Limb (tissue), 2 donors: Measurements from ENCODE around the gene LHFPL3.
"Not testable (repeated sequence)": the region's sequence is repeated elsewhere in the genome, so short reads cannot be mapped to it uniquely, and the experiment has no call there.

Source experiments
- DNase-seq, 2 donors: peaks; one replicate each; pipeline ENCODE4 v3.0.0-alpha.2; 2016; ENCODE audit errors: extremely low spot score in 2 of 2

LHFPL3 gene

DNA sequence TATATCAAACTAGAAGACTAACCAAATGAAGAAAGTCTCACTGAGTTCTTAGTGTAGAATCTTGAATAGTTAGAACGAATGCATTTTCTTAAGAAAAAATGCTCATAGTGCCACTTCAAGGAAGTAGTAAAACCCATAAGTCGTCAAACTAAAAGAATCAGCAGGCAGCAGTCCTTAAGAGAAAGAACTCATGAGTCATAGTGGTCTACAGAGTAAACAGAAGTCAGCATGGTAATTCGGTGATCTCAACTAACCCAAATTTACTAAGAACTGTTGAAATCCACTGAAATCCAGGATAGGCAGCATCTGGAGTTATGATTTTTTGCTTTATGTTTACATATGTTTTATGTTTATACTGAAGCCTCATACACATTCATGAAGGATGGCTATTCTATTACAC lies 256.2 kb downstream of the LHFPL3 start:
- DNase-seq = no peak

DNA sequence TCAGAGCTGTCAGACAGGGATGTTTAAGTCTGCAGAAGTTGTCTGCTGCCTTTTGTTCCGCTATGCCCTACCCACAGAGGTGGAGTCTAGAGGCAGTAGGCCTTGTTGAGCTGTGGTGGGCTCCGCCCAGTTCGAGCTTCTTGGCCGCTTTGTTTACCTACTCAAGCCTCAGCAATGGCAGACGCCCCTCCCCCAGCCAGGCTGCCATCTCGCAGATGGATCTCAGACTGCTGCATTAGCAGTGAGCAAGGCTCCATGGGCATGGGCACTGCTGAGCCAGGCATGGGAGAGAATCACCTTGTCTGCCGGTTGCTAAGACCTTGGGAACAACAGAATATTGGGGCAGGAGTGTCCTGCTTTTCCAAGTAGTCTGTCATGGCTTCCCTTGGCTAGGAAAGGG lies 267.2 kb downstream of the LHFPL3 start:
- DNase-seq = not testable (repeated sequence)

DNA sequence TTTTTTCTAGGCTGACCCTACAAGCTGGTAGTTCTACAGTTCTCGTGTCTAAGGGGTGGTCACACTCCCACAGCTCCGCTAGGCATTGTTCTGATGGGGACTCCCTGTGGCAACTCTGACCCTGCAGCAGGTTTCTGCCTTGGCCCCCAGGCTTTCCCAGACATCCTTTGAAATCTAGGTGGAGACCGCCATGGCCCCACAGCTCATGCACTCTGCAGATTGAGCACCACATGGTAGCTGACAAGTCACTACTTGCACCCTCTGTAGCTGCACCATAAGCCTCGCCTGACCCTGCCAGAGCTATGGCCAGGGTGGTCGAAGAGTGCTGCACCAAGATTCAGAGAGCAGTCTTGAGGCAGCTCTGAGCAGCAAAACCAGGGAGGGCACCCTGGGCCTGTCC lies 275.6 kb downstream of the LHFPL3 start:
- DNase-seq = no peak

DNA sequence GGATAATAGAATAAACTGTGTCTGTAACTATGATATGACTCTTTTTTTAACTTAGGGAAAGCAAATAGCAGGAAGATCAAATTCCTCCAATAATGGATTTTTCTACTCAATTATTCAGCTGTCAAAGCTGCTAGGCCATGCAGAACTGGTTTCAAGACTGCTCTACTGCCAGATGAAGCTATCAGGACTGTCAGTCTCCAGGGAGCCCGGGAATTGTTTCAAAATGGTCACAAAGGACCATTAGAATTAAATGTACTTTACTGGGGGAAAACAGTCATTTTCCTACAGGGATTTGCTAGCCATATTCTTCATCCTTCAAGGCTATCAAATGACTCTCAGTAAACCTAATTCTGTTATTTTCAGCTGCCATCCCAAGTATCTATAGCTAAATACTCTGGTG lies 276.3 kb downstream of the LHFPL3 start:
- no peak for DNase-seq

DNA sequence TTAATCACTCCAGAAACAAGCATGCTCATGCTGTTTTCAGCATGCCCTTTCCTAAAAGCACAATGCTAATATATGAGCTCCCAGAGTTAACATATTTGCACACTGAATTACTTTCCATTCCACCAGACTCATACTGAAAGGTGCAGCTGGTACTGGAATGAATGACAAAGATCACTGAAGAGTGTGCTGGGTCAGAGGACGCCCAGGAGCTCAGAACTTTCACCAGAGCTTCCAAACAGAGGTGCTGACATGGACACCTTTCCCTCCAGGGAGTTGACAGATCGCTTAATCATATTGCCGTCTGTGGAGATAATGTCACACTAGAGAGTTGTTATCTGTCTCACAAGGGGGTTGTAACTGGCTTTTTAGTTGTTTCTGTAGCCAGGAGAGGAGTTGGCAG lies 292.9 kb downstream of the LHFPL3 start:
- DNase-seq = no peak

DNA sequence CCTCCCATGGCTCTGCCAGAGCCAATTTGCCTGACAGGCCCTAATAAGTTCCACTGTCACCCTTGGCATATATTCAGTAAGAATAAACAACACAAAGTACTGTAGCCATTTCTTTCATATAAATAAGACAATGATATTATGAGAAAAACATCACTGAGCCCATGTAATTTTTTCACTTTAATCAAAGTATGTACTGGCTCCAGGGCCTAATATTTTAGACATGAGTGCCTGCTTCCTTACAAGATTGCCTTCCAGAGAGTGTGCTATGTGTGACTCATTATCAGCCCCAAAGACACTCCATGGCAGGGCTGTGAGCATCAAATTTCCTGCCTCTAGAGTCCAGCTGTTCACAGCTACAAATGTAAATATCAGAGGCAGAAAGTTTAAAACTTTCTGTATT lies 297.6 kb downstream of the LHFPL3 start:
- no peak for DNase-seq

DNA sequence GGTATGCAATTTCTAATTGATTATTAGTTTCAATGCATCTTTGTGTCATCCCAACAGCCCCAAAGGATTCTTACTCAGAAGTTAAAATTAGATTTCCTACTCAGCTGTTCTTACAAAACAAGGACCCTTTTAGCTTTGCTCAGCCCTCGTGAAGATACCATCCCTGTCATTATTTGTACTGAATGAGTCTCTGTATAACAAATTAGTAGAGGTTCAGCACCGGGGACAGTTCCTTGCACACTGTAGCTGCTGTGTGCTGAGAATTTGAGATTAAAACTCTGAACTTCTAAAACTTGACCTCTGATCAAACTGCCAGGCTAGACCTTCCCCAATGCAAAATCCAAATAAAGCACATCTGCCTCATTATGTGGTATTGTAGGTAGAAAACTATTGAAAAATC lies 299.1 kb downstream of the LHFPL3 start:
- peak; percentile 34 to 62 for DNase-seq

DNA sequence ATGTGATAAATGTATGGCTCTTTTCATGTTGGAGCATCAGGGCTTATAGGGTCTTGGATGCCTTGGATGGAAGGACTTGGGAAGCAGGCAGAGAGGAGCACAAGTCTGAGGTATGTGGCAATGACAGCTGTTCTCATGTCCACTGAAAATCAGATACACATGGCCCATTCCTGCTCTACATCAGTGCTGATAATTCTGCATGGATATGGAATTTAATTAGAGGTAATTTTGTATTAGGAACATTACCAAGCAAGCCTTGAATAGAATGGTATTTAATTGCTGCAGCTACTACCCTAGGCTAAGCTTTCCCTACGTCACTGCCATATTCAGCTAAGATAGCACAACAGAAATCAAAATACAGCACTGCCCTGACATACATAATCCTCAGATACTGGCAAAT lies 299.6 kb downstream of the LHFPL3 start:
- no peak for DNase-seq

DNA sequence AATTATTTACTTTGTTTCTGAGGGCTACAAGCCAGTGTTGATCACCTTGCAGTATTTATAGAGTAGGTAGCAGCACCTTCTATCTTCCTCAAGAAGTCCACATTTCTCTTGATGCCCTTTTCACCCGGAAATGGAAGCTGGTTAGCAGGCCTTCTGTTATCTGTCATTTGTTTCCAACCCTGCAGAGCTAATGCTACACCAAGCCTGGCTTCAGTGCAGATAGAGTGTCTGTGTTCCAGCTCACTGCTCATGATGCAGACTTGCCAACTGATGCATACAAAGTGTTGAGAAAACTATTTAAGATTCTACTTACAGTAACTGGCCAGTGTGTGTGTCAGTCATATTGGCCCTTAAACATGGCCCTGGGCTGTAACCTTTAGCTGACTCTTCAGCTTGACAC lies 301.0 kb downstream of the LHFPL3 start:
- no peak for DNase-seq

DNA sequence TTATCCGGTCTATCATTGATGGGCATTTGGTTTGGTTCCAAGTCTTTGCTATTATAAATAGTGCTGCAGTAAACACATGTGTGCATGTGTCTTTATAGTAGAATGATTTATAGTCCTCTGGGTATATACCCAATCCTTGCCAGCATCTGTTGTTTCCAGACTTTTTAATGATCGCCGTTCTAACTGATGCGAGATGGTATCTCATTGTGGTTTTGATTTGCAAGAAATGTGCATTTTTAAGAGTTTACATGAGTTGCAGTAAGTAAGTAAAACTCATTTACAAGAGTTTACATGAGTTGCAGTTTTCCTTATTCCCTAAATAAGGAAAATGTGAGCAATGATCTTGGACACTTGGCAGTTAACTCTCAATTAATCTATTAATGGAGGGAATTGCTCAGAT lies 312.1 kb downstream of the LHFPL3 start:
- DNase-seq = no peak

DNA sequence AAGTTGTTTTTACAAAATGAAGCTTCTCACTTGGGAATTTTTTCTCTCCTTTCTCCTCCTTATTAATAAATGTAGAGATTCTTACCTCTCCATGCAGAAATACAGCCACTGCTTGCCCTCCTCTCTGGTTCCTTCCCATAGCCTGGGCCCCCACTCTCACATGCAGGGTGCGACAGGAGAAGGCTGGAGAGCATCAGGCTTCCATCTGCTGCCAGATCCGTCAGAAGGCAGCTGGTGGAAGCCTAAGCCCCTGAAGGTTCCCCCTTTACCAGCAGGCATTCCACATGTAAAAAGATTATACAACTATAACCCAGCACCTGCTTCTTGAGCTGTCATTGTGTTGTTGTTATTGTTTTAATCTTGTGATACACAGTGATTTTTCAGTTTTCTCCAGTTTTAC lies 314.2 kb downstream of the LHFPL3 start:
- no peak for DNase-seq

DNA sequence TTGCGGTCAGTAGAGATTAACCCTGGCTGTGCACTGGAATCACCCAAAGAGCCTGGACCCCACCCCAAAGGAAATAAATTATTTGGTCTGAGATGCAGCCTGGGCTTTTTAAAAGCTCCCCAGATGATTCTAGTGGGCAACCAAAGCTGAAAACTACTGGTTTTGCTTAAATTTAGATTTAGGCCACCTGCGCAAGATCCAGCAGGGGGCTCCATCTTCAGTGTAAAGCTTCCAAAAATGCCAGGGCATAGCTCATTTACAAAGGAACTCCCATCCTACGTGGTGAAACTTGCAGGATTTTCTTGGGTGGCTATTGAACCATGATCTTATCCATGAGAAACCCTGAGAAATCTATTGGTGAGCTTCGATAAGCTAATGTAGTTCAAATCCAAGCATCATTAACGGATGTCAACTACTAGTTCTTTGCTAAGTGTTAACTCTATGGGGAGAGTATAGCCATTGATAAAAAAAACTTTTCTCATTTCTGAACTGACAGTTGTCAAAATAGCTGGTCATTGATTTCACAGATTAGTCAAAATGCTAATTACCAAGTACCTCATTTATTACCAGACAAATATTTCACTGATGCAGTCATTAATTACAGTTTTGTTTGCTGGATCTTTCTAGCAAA lies 315.3 kb downstream of the LHFPL3 start:
- DNase-seq = no peak

DNA sequence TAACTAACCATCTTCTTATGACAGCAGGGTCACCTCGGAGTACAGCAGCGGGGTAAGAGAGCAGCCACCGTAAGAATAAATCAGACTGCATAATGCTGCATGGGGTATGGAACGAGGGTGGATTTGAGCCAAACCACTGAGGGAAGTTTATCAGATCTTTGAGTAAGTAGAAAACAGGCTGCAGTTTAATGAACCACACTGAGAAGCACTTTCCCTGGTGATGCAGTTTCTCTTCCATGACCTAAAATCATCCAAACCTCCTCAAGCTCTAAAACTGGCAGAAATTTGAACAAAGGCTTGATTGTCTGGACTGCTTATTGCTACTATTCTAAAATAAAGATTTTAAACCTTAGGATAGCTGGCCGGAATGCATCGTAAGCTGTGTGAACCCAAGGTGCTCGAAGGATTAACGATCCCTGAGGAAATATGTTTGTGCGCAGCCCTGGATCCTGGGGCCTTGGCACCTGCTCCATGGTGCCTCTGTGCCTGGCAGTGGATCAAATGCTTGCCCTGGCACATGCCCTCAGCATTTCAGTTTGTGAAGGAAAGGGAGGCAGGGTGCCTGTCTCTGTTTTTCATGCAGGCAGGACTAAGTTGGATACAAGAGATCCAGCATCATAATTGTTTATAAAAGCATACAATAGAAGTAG lies 322.7 kb downstream of the LHFPL3 start:
- no peak for DNase-seq

DNA sequence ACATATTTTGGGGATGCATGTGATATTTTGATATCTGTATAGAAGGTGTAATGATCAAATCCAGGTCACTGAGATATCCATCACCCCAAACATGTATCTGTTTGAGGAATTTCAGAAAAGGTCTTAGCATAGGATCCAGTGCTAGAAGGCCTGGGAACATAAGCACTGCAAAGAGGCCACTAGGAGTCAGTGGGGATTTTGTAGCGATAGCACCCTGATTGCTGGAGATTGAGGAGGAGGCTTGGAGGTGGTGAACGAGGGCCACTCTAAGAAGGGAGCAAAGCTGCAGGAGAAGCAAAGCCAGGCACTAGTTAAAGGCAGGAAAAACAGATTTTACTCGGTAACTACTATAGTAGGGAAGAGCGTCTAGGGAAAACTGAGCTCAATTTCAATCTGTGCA lies 324.0 kb downstream of the LHFPL3 start:
- DNase-seq = no peak

DNA sequence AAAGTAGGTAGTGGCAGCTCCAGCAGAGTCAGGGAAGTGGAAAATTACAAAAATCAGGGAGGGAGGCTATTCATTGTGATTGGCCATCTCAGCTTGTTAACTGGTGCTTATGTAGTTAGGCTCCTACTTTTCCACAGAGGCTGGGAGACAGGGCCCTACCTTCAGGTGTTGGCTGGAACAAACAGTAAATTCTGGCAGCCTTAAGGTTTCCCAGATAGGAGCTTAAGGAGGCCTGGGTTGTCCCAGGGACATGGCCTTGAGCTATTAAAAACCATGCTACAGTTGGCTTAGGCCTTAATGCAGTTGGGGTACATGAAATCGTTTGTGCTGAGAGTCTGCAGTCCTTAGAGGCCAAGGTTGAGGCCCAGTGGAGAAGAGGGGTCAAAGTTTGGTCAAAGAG lies 324.5 kb downstream of the LHFPL3 start:
- no peak for DNase-seq

DNA sequence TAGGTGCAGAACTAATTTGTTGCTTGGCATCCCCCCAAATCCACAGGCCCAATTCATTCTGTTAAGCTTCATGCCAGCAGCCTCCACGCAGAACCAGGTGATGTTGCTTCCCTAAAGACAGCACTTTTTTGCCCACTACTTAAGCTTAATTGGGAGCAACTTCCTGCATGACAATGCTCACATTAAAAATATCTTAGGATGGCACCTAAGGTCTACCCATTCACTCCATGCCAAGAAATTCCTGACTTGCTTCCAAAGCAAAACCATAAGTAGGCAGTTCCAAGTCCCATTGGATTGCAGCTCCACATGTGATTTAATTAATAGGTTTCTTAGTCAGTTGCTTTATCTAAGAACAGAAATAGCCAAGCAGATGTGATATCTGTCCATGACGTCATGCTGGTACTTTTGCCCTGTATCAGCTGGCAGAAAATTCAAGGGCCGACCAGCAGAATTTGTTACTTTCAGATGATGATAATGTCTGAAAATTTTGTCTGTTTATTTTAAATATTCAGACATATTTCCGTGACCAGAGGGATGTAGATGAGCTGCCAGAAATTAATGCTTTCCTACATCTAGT lies 325.5 kb downstream of the LHFPL3 start:
- DNase-seq = no peak

DNA sequence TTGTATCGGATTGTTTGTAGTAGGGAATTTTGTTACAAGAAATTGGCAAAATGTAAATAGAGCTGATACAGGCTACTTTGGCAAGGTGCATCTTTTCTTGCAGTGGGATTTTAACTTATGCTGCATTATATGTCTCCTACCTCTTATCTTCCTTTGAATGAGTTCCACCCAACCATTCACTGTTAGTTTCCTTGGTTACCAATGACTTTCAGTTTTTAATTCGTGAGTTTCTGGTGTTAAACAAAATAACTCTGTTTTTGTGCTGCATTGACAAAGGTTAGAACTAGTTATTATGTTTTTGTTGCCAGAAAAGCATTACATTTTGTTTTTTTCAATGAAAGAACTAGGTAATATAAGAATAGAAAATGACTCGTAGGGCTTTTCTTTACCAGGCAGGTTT lies 327.2 kb downstream of the LHFPL3 start:
- no peak for DNase-seq

DNA sequence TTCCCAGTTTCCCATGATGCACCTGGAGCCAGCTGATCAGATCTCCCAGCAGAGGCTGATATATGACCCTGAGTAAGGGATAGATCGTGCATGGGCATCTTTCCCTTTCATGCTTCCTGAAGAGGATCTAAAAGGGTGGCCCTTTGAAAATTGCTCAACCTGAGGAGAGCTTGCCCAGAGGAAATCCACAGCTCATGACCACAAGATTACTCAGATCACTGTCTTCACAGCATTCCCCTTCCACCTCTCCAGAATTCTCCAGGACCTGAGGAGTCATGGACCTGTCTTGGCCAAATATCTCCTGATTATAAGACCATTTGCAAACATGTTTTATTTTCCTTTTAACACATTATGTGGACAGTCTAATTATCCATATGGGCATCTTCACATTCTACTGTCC lies 328.1 kb downstream of the LHFPL3 start:
- DNase-seq = no peak

DNA sequence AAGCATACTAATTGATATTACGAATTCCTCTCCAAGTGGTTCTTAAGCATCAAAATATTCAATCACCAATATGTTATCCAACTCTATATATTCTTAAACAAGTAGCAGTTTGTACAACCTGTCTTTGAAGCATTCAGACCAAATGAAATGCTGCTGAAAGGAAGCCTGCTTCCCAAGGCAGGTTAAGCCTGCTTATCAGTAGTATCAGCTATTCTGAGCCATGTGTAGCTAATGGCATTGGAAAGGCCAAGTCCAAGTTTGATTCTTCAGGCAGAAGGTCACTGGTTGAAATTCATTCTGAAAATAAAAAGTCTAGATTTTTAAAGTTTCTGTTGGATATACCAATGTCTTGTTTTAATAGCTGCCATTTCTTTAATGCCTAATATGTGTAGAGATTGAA lies 328.7 kb downstream of the LHFPL3 start:
- no peak for DNase-seq

DNA sequence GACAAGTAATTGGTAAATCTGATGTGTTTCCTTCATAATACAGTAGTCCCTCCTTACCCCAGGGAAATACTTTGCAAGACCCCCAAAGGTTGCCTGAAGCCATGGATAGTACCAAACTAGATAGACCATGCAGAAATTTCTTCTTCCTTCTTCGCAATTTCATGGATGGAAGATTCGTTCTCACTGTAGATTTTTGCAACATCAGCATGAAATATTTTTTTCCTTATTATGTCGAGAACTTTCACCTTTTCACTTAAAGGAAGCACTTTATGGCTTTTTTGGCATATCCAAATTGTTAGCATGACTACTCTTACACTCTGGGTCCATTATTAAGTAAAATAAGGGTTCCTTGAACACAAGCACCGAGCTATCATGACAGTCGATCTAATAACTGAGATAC lies 333.2 kb downstream of the LHFPL3 start:
- DNase-seq = no peak

DNA sequence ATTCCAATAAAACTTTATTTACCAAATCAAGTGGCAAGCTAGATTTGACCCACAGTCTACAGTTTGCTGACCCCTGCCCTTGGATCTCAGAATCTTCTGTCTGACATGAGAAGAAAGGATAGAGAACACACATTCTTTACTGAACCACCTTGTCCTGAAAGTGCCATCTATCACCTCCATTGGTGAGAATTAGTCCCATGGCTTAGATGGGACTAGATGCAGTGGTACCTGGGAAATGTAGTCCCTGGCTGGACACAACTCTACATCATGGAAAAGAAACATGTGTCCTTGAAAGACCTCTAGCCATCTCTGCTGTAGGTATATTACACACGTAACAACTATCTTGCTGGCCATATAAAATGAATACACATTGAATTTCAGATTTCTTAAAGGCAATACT lies 336.2 kb downstream of the LHFPL3 start:
- DNase-seq = no peak

DNA sequence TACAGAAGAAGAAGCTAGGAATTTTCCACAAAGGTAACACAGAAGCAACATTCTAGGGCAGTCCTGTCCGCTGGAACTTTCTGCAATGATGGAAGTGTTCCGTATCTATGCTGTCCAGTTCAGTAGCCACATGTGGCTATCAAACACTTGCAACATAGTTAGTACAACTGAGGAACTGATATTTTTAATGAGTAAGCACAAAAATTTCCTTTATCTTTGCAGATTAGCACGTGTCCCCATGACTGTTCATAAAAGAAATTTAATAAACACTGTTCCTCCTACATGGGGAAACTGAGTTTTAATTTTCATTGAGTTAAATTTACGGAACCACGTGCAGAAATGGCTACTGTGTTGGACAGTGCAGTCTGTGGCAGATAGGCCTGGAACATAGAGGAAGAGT lies 349.2 kb downstream of the LHFPL3 start:
- DNase-seq = no peak

DNA sequence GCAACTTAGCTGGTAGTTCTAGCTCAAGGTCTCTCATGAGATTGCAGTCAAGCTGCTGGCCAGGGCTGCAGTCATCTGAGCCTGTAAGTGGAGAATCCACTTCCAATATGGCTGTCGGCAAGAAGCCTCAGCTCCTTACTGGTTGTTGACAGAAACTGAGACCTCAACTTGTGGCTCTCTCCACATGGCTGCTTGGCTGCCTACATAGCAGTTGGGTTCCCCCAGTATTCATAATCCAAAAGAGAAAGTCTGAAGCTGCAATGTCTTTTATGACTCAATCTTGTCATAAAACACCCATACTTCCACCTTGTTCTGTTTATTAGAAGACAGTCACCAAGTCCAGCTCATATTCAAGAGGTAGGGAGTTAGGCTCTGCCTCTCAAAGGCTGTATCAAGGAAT lies 350.7 kb downstream of the LHFPL3 start:
- DNase-seq = no peak
